Epithelial cell of proximal tubule (primary cell): ENCODE data around the gene ZDHHC18. TPM values are rescaled to one million over a fixed set of nuclear protein-coding genes. Genes with fewer than 3 reads are reported as not detected.
"Not testable (repeated sequence)": the region's sequence is repeated elsewhere in the genome, so short reads cannot be mapped to it uniquely, and the experiment has no call there.

Experiments
- DNase-seq: peaks from one replicate; pipeline ENCODE4 v3.0.0-alpha.2; 2011; ENCODE audit warnings: low read depth
- H3K4me3 ChIP-seq: 2 replicates; pipeline ENCODE4 v1.5.1; 2011; ENCODE audit warnings: low read depth, mild to moderate bottlenecking, low read length
- CTCF ChIP-seq: conservative IDR thresholded peaks from 2 replicates; pipeline ENCODE4 v1.5.1; 2012; ENCODE audit warnings: low read depth, mild to moderate bottlenecking, low read length
- total RNA-seq: library from RNA; depleted of rRNA; stranded (reverse); fragments of >200 nt; gene quantifications from 2 replicates; pipeline ENCODE4 v1.2.3, GENCODE V29; 2015

Gene ZDHHC18
- total RNA-seq, 1 donor from 2014 or later, result 53.3 TPM

- no peak overlapping the region for H3K4me3 ChIP-seq
- no peak for DNase-seq
- TF ChIP-seq CTCF, result no peak
Observed at GRCh38 chr1:26877326-26877725, 50.8 kb downstream of the ZDHHC18 start.

- TF ChIP-seq CTCF, result no peak
- H3K4me3 ChIP-seq, result no peak overlapping the region
- DNase-seq, result no peak
Observed at GRCh38 chr1:26879793-26880192, 53.3 kb downstream of the ZDHHC18 start.

GRCh38 chr1:26881611-26882010 lies 55.1 kb downstream of the ZDHHC18 start:
- H3K4me3 ChIP-seq, DNase-seq: not testable (repeated sequence)

- no peak overlapping the region for H3K4me3 ChIP-seq
- DNase-seq, result no peak
- no peak for TF ChIP-seq CTCF
Observed at GRCh38 chr1:26882696-26883463, 56.4 kb downstream of the ZDHHC18 start.

- H3K4me3 ChIP-seq, result no peak overlapping the region
- TF ChIP-seq CTCF, result peak; percentile 61
- DNase-seq, result no peak
Observed at GRCh38 chr1:26887125-26887524, 60.6 kb downstream of the ZDHHC18 start.

- TF ChIP-seq CTCF, result no peak
- no peak overlapping the region for H3K4me3 ChIP-seq
- no peak for DNase-seq
Observed at GRCh38 chr1:26888231-26888630, 61.7 kb downstream of the ZDHHC18 start.

- TF ChIP-seq CTCF, result no peak
- DNase-seq, result no peak
- peak within 1 kb of the TSS; percentile 71 for H3K4me3 ChIP-seq
Observed at GRCh38 chr1:26889551-26890466, 63.3 kb downstream of the ZDHHC18 start, which contains the start of gene GPN2. GPN2 (minus strand) TSS chr1:26890283; CDS start chr1:26890096, 187 bp downstream.
